Omental fat pad (tissue), 4 donors: ENCODE data around the gene ACYP1. TPM values are rescaled to one million over a fixed set of nuclear protein-coding genes. Genes with fewer than 3 reads are reported as not detected.

Experiments used
- ATAC-seq: fragments of 150-250 bp; one replicate; pipeline ENCODE4 v1.9.1; 2016; ENCODE audit warnings: mild to moderate bottlenecking, moderate library complexity; ENCODE audit not compliant: low FRiP score
- DNase-seq: peaks from one replicate; pipeline ENCODE4 v3.0.0-alpha.2; 2019; ENCODE audit warnings: low spot score
- CTCF ChIP-seq, 3 donors: fragments of 450-650 bp; IDR thresholded peaks; one replicate each; pipeline ENCODE4 v1.5.1; 2016 to 2017; ENCODE audit warnings: antibody characterized with exemption in 3 of 3, mild to moderate bottlenecking in 3 of 3, moderate library complexity in 2 of 3
- small RNA-seq: library from RNA; depleted of rRNA; stranded (forward); fragments of <200 nt; gene quantifications from one replicate; pipeline ENCODE3, GENCODE V24; 2016
- total RNA-seq, 4 donors: library from RNA; depleted of rRNA; stranded (reverse); fragments of >200 nt; gene quantifications; one replicate each; pipeline ENCODE4 v1.1.0, GENCODE V29; 2016

Gene ACYP1
- total RNA-seq, 4 donors from 2014 or later, result 10.7 to 17.0 (median 13.2) TPM

GRCh38 chr14:75003250-75004027 lies 60.4 kb downstream of the ACYP1 start:
- no peak for TF ChIP-seq CTCF (IDR thresholded peaks at IDR 0.05)
- ATAC-seq (no peak), DNase-seq (no peak)

Small RNAs within 50 kb of the gene (small RNA-seq; reads per million reads assigned to genes)
- not detected for gene RNU6-689P

Other genes starting within 250 kb of the ACYP1 start
- not detected for gene PROX2, start 187.9 kb downstream of the ACYP1 start, total RNA-seq
- 100 to 1,000 TPM; 102 to 144 (median 114) TPM for gene DLST, start 182.1 kb downstream of the ACYP1 start, total RNA-seq
- 1 to 10 TPM; 1.3 to 5.2 (median 1.5) TPM for gene RPS6KL1, start 140.8 kb downstream of the ACYP1 start, total RNA-seq
- gene PGF, start 108.4 kb downstream of the ACYP1 start, total RNA-seq, result 10 to 100 TPM in 1 of 4 donors, 1 to 10 TPM in 3; 3.2 to 28.4 (median 7.1) TPM
- gene EIF2B2, start 61.1 kb downstream of the ACYP1 start, total RNA-seq, result 10 to 100 TPM; 23.6 to 42.0 (median 35.2) TPM
- 10 to 100 TPM; 20.4 to 47.1 (median 24.4) TPM for gene MLH3, start 12.6 kb downstream of the ACYP1 start, total RNA-seq
- 1 to 10 TPM in 3 of 4 donors, under 1 TPM in 1; 0.48 to 5.6 (median 1.5) TPM for gene ZC2HC1C, start 5.6 kb upstream of the ACYP1 start, total RNA-seq
- 10 to 100 TPM; 40.1 to 68.3 (median 54.8) TPM for gene NEK9, start 63.0 kb upstream of the ACYP1 start, total RNA-seq
- gene TMED10, start 112.6 kb upstream of the ACYP1 start, total RNA-seq, result 100 to 1,000 TPM; 189 to 372 (median 341) TPM
- 1,000 to 10,000 TPM in 3 of 4 donors, 100 to 1,000 TPM in 1; 935 to 2,479 (median 2,174) TPM for gene FOS, start 214.8 kb upstream of the ACYP1 start, total RNA-seq